ENCODE results near the gene GNAS-AS1. TPM values are rescaled to one million over a fixed set of nuclear protein-coding genes. Genes with fewer than 3 reads are reported as not detected.

Gene GNAS-AS1
- total RNA-seq, 1 donor from 2014 or later = 1.5 TPM

DNA sequence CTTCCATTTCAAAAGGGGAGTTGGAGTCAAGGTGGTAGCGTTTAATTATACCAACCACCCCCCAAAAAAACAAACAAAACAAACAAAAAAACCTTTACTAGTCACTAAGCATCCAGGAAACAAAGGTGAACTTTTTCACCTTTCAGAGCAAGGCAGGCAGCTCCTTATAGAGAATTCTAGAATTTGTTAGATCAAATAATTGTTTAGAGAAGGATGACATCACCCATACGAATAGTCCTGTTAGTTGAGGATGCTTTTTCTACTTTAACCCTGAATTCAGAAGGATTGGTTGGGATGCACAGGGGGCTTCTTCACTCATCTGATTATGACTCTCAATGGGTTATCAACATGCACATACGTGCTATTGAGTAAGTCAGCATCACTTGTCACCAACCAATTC, 46.1 kb upstream of the GNAS-AS1 start:
- H3K9me3 Mint-ChIP-seq (ENCODE audit: unreplicated experiment) = no peaks in the 10 kb centered on the region
- H3K27me3 Mint-ChIP-seq (ENCODE audit: unreplicated experiment) = no peaks in the 10 kb centered on the region
- H3K27ac Mint-ChIP-seq (ENCODE audit: unreplicated experiment) = peak overlapping the region; percentile 67
- H3K36me3 Mint-ChIP-seq (ENCODE audit: unreplicated experiment) = peaks cover 17% of the 10 kb centered on the region
- TF ChIP-seq, protein P1, sequence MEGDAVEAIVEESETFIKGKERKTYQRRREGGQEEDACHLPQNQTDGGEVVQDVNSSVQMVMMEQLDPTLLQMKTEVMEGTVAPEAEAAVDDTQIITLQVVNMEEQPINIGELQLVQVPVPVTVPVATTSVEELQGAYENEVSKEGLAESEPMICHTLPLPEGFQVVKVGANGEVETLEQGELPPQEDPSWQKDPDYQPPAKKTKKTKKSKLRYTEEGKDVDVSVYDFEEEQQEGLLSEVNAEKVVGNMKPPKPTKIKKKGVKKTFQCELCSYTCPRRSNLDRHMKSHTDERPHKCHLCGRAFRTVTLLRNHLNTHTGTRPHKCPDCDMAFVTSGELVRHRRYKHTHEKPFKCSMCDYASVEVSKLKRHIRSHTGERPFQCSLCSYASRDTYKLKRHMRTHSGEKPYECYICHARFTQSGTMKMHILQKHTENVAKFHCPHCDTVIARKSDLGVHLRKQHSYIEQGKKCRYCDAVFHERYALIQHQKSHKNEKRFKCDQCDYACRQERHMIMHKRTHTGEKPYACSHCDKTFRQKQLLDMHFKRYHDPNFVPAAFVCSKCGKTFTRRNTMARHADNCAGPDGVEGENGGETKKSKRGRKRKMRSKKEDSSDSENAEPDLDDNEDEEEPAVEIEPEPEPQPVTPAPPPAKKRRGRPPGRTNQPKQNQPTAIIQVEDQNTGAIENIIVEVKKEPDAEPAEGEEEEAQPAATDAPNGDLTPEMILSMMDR (IDR thresholded peaks at IDR 0.05) = no peak
- peaks cover 62% of the 10 kb centered on the region for H3K4me1 Mint-ChIP-seq (ENCODE audit: unreplicated experiment)
- H3K4me3 Mint-ChIP-seq (ENCODE audit: unreplicated experiment) = no peak overlapping the region
- no peak for DNase-seq (ENCODE audit: extremely low spot score, unreplicated experiment)

DNA sequence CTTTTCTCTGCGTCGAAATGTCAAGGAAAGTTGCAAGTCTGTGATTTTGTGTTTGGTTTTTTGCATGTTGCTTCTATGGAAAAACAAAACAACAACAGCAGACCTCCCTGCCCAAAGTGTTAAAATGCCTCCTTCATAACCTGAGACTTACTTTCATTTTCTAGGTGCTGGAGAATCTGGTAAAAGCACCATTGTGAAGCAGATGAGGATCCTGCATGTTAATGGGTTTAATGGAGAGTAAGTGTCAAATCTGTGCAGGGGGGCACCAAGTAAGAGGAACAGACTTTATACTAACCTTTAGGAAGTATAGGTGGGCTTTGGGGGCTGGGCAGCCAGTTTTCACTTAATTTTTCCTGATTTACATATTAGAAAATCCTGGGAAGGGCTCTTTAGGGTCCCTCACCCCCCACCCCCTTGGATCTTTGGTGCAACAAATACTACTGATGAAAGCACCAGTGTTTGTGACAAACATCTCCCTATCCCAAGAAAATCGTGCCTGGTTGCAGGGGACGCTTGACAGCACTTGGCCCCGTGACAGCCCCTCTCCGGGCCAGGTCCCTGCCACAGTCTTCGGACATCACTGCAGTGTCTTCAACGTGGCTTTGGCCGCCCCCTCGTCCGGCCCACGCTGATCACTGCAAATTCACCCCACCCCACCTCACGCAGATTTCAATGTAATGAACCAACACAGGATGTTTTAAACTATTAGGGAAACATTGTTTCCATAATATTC, 44.9 kb upstream of the GNAS-AS1 start:
- H3K27ac Mint-ChIP-seq (ENCODE audit: unreplicated experiment) = peak overlapping the region; percentile 67
- H3K9me3 Mint-ChIP-seq (ENCODE audit: unreplicated experiment) = no peaks in the 10 kb centered on the region
- peaks cover 59% of the 10 kb centered on the region for H3K4me1 Mint-ChIP-seq (ENCODE audit: unreplicated experiment)
- peak overlapping the region; percentile 93 for H3K4me3 Mint-ChIP-seq (ENCODE audit: unreplicated experiment)
- no peaks in the 10 kb centered on the region for H3K27me3 Mint-ChIP-seq (ENCODE audit: unreplicated experiment)
- TF ChIP-seq, protein P1 (IDR thresholded peaks at IDR 0.05) = no peak
- H3K36me3 Mint-ChIP-seq (ENCODE audit: unreplicated experiment) = peaks cover 17% of the 10 kb centered on the region
- no peak for DNase-seq (ENCODE audit: extremely low spot score, unreplicated experiment)

DNA sequence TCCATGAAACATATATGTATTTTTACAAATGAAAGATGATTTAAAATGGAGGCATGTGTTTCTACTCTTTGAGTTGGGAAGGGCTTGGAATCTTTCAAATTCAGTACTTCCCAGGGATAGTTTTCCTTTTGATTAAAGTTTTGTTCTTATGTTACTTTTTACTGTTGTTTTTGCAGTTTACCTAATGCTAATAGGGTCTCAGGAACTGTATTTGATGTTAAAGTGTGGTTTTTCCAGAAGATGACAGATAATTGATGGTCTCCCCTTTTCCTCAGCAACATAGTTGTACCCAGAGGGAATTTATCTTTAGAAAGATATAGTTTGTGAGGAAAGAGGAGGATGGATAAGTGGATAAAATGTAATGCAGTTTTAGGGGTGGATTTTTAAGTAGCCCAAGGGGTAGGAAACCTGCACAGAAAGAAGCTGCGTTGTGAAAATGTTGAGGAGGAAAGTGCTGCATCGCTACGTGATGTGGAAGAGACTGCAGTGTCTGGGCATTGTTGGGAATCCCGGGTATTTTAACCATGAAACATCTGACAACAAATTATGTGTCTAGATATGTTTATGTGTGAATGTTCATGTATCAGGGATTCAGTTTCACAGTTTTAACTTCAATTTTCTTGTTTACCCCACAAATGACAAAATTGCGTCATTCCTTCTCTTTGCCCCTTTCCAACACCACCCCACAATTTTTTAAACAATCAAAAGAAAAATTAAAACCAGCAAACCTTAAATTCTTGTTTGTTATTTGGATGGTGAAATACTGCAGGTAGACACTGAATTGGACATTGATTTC, 44.1 kb upstream of the GNAS-AS1 start:
- H3K4me3 Mint-ChIP-seq (ENCODE audit: unreplicated experiment) = peak overlapping the region; percentile 93
- peaks cover 17% of the 10 kb centered on the region for H3K36me3 Mint-ChIP-seq (ENCODE audit: unreplicated experiment)
- H3K9me3 Mint-ChIP-seq (ENCODE audit: unreplicated experiment) = no peaks in the 10 kb centered on the region
- H3K4me1 Mint-ChIP-seq (ENCODE audit: unreplicated experiment) = peaks cover 58% of the 10 kb centered on the region
- DNase-seq (ENCODE audit: extremely low spot score, unreplicated experiment) = peak; percentile 8
- TF ChIP-seq, protein P1 (IDR thresholded peaks at IDR 0.05) = no peak
- H3K27me3 Mint-ChIP-seq (ENCODE audit: unreplicated experiment) = no peaks in the 10 kb centered on the region
- H3K27ac Mint-ChIP-seq (ENCODE audit: unreplicated experiment) = peak overlapping the region; percentile 67

DNA sequence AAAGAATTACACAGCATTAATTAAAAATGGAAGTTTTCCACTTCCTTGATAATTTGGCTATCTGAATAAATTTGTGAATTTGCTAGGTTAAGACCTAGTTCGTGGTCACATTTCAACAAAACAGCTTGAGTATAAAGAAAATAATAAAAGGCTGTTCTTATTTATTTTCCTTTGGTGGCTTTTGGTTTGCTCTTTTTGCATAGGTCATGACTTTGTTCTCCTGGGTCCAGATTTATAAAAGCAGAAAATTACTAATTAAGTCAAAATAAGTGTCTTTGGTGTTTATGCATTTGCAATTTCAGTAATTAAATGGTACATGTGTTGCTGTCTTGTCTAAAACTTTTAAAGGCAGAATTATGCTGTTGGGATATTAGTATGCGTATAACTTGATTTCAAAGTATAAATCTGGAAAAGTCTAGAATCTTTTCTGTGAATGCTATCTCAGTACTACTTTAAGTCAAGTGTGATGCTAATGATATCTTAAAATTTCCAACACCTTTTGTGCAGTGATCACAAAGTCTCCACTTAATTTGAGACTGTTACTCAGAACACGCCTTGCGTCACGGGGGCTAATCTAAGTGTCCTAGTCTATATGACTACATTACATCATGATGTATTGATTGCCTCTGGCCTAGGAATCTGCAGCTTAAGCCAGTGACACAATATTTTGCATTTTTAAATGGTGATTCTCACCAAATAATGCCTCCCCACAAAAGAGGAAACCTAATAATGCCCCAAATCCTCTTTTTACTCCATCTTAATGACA, 42.8 kb upstream of the GNAS-AS1 start:
- DNase-seq (ENCODE audit: extremely low spot score, unreplicated experiment) = peak; percentile 48
- Mint-ChIP-seq H3K9me3 (ENCODE audit: unreplicated experiment) (no peaks in the 10 kb centered on the region), H3K36me3 (ENCODE audit: unreplicated experiment) (peaks cover 14% of the 10 kb centered on the region), H3K4me1 (ENCODE audit: unreplicated experiment) (peaks cover 54% of the 10 kb centered on the region), H3K27ac (ENCODE audit: unreplicated experiment) (peak overlapping the region; percentile 86), H3K4me3 (ENCODE audit: unreplicated experiment) (peak overlapping the region; percentile 93), H3K27me3 (ENCODE audit: unreplicated experiment) (no peaks in the 10 kb centered on the region)
- TF ChIP-seq, protein P1 (IDR thresholded peaks at IDR 0.05) = no peak

Measured in osteocyte (in vitro differentiated cells).